IPS DF 4.7 (cell line): ENCODE measurements around the gene TFIP11.
"Not testable (repeated sequence)": the region's sequence is repeated elsewhere in the genome, so short reads cannot be mapped to it uniquely, and the experiment has no call there.

Experiments used
- DNase-seq: peaks from one replicate; pipeline ENCODE4 v3.0.0-alpha.2; 2013; ENCODE audit warnings: low spot score; ENCODE audit errors: extremely low read depth

Gene TFIP11

GRCh38 chr22:26541167-26541819 is 29.0 kb upstream of the TFIP11 start:
- DNase-seq = no peak

- no peak for DNase-seq
These were observed 27.8 kb upstream of the TFIP11 start for GRCh38 chr22:26540119-26540518.

GRCh38 chr22:26536762-26537134 is 24.5 kb upstream of the TFIP11 start:
- DNase-seq = no peak

GRCh38 chr22:26536056-26536761 is 23.9 kb upstream of the TFIP11 start:
- DNase-seq = no peak

- no peak for DNase-seq
These were observed 23.3 kb upstream of the TFIP11 start for GRCh38 chr22:26535603-26535908.

- no peak for DNase-seq
These were observed 22.8 kb upstream of the TFIP11 start for GRCh38 chr22:26534874-26535602.

- DNase-seq = no peak
These were observed 22.0 kb upstream of the TFIP11 start for GRCh38 chr22:26534171-26534855.

- DNase-seq = no peak
These were observed 17.1 kb upstream of the TFIP11 start for GRCh38 chr22:26529345-26529744.

GRCh38 chr22:26528518-26528917 is 16.2 kb upstream of the TFIP11 start:
- not testable (repeated sequence) for DNase-seq

- no peak for DNase-seq
These were observed 15.5 kb upstream of the TFIP11 start for GRCh38 chr22:26527574-26528465.

GRCh38 chr22:26527167-26527566 is 14.9 kb upstream of the TFIP11 start:
- no peak for DNase-seq

GRCh38 chr22:26525946-26526564 is 13.8 kb upstream of the TFIP11 start:
- DNase-seq = no peak

GRCh38 chr22:26524870-26525269 is 12.6 kb upstream of the TFIP11 start:
- no peak for DNase-seq

- no peak for DNase-seq
These were observed 10.3 kb upstream of the TFIP11 start for GRCh38 chr22:26522592-26522991.

- DNase-seq = no peak
These were observed 9.7 kb upstream of the TFIP11 start for GRCh38 chr22:26522012-26522411.

- DNase-seq = no peak
These were observed 5.2 kb upstream of the TFIP11 start for GRCh38 chr22:26517429-26517828.

GRCh38 chr22:26516503-26516902 is 4.2 kb upstream of the TFIP11 start:
- DNase-seq = no peak

GRCh38 chr22:26515931-26516330 is 3.7 kb upstream of the TFIP11 start:
- no peak for DNase-seq

GRCh38 chr22:26514419-26515161 is 2.3 kb upstream of the TFIP11 start:
- no peak for DNase-seq

GRCh38 chr22:26513838-26514237 is 1.6 kb upstream of the TFIP11 start:
- DNase-seq = no peak
